Epithelial cell of proximal tubule (primary cell): ENCODE results near the gene ACSL4. TPM values are rescaled to one million over a fixed set of nuclear protein-coding genes. Genes with fewer than 3 reads are reported as not detected.

Source experiments
- DNase-seq: peaks from one replicate; pipeline ENCODE4 v3.0.0-alpha.2; 2011; ENCODE audit warnings: low read depth
- H3K4me3 ChIP-seq: 2 replicates; pipeline ENCODE4 v1.5.1; 2011; ENCODE audit warnings: low read depth, mild to moderate bottlenecking, low read length
- CTCF ChIP-seq: conservative IDR thresholded peaks from 2 replicates; pipeline ENCODE4 v1.5.1; 2012; ENCODE audit warnings: low read depth, mild to moderate bottlenecking, low read length
- total RNA-seq: library from RNA; depleted of rRNA; stranded (reverse); fragments of >200 nt; gene quantifications from 2 replicates; pipeline ENCODE4 v1.2.3, GENCODE V29; 2015

Gene ACSL4
- total RNA-seq, 1 donor from 2014 or later: 66.9 TPM

GRCh38 chrX:109614951-109615350 lies 118.1 kb downstream of the ACSL4 start:
- no peak for TF ChIP-seq CTCF
- H3K4me3 ChIP-seq: no peak overlapping the region
- DNase-seq: no peak

GRCh38 chrX:109601486-109601885 lies 131.6 kb downstream of the ACSL4 start:
- TF ChIP-seq CTCF: no peak
- no peak for DNase-seq
- H3K4me3 ChIP-seq: no peak overlapping the region

GRCh38 chrX:109600237-109600651 lies 132.8 kb downstream of the ACSL4 start:
- TF ChIP-seq CTCF: no peak
- DNase-seq: no peak
- H3K4me3 ChIP-seq: no peak overlapping the region

DNA sequence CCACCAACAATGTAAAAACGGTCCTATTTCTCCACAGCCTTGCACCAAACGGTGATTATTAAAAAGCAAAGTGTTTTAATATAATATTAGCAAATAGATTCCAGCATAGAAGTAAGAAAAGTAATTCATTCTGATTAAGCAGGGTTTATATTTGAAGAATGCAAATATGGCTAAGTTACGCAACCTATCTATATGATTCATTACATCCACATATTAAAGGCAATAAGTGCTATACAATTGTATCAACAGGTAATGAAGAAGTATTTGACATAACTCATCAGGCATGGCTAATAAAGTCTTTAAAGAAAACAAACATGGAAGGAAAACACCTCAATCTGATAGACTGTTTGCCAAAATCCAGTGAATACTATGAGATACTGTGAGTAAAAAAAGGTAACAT lies 137.0 kb downstream of the ACSL4 start:
- no peak for TF ChIP-seq CTCF
- DNase-seq: no peak
- H3K4me3 ChIP-seq: no peak overlapping the region

Other genes with a start within 250 kb of the ACSL4 start
- gene NXT2, start 196.4 kb downstream of the ACSL4 start, total RNA-seq: 2.8 and 9.0 TPM in 2 replicates
- gene KCNE5, start 108.1 kb downstream of the ACSL4 start, total RNA-seq: 0.43 TPM in 1 of 2 replicates, not detected in the other